ENCODE results near the gene C1S. TPM values are rescaled to one million over a fixed set of nuclear protein-coding genes. Genes with fewer than 3 reads are reported as not detected.
"Not testable (repeated sequence)": the region's sequence is repeated elsewhere in the genome, so short reads cannot be mapped to it uniquely, and the experiment has no call there.

Gene C1S
- total and polyA plus RNA-seq, 2 donors (not counting 3 experiments of a cell fraction or from before 2014, with no cell fraction given): 0.32 to 0.38 TPM

GRCh38 chr12:7107181-7107580, 46.7 kb downstream of the C1S start:
- FAIRE-seq; H4K20me1 ChIP-seq (replicated peaks; ENCODE audit: control insufficient read depth, extremely low read depth, insufficient read depth, low read length); H3K4me3 ChIP-seq (replicated peaks in 1 of 3; ENCODE audit: insufficient read depth in 1 of 3, low read depth in 1 of 3, low read length in 3 of 3); H3K9me1 ChIP-seq (replicated peaks; ENCODE audit: control insufficient read depth, extremely low read depth, insufficient read depth, low read length); H2AFZ ChIP-seq (ENCODE audit: low read depth, low read length); H3K79me2 ChIP-seq (ENCODE audit: control insufficient read depth, insufficient read depth, low read length); H3K4me1 ChIP-seq (ENCODE audit: control insufficient read depth, extremely low read depth, insufficient read depth, low read length); H3K27me3 ChIP-seq (ENCODE audit: control insufficient read depth in 2 of 2, insufficient read depth in 2 of 2, low read length in 2 of 2); H3K27ac ChIP-seq (ENCODE audit: insufficient read depth, low read depth, low read length); dilution Hi-C loops (cut with MboI; ENCODE audit: extremely low pct_ligation_motif_present, low sequenced_read_pairs); H3K9ac ChIP-seq (replicated peaks; ENCODE audit: extremely low read depth, insufficient read depth, low read length); H3K9me3 ChIP-seq (replicated peaks; ENCODE audit: control insufficient read depth, insufficient read depth, low read length); DNase-seq (ENCODE audit: low read depth, low spot score); BruUV-seq (replicated peaks); H3K36me3 ChIP-seq (ENCODE audit: control insufficient read depth in 2 of 2, extremely low read depth in 1 of 2, insufficient read depth in 2 of 2, low read length in 2 of 2); H3K4me2 ChIP-seq (ENCODE audit: insufficient read depth, low read length); POLR2A ChIA-PET: not testable (repeated sequence)
- intact Hi-C loops (cut with micrococcal nuclease): loop anchor here (5.0 kb wide), 1 partner anchor 235 kb away; the partner anchor contains the start of gene SPSB2
- CTCF ChIA-PET: interaction anchor here (2.7 to 2.8 kb wide), 3 partner anchors 38 to 238 kb away, joined by 9 to 21 read pairs (median 21); partner anchors contain the start of gene C1S

DNA sequence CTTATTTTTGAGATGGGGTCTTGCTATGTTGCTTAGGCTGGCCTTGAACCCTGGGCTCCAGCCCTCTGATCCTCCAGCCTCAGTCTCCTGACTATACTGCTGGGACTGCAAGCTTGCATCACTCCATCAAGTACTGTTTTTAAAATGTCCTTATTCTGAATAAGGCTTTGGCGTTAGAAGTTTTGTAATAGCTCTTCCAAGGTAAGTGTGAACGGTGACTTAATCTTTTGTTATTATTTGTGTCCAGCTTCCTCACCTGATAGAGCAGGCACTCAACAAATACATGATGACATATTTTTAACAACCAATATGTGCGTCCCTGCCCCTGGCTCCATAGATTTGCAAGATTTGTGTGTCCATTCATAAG, 47.1 kb downstream of the C1S start:
- Histone ChIP-seq H2AFZ (ENCODE audit: low read depth, low read length) (peak overlapping the region; percentile 92), H3K36me3 (ENCODE audit: control insufficient read depth in 2 of 2, extremely low read depth in 1 of 2, insufficient read depth in 2 of 2, low read length in 2 of 2) (no peaks in the 10 kb centered on the region), H3K27ac (ENCODE audit: insufficient read depth, low read depth, low read length) (no peak overlapping the region), H3K9ac (replicated peaks; ENCODE audit: extremely low read depth, insufficient read depth, low read length) (no peak overlapping the region), H3K4me1 (ENCODE audit: control insufficient read depth, extremely low read depth, insufficient read depth, low read length) (peaks cover 8% of the 10 kb centered on the region), H3K9me1 (replicated peaks; ENCODE audit: control insufficient read depth, extremely low read depth, insufficient read depth, low read length) (no peaks in the 10 kb centered on the region), H4K20me1 (replicated peaks; ENCODE audit: control insufficient read depth, extremely low read depth, insufficient read depth, low read length) (no peaks in the 10 kb centered on the region), H3K27me3 (ENCODE audit: control insufficient read depth in 2 of 2, insufficient read depth in 2 of 2, low read length in 2 of 2) (no peaks in the 10 kb centered on the region), H3K4me3 (replicated peaks in 1 of 3; ENCODE audit: insufficient read depth in 1 of 3, low read depth in 1 of 3, low read length in 3 of 3) (no peak overlapping the region), H3K79me2 (ENCODE audit: control insufficient read depth, insufficient read depth, low read length) (no peaks in the 10 kb centered on the region), H3K9me3 (replicated peaks; ENCODE audit: control insufficient read depth, insufficient read depth, low read length) (no peaks in the 10 kb centered on the region), H3K4me2 (ENCODE audit: insufficient read depth, low read length) (peak overlapping the region; percentile 80)
- DNase-seq (ENCODE audit: low read depth, low spot score): no peak
- dilution Hi-C loops (cut with MboI; ENCODE audit: extremely low pct_ligation_motif_present, low sequenced_read_pairs) (no loop called here), intact Hi-C loops (cut with micrococcal nuclease) (loop anchor here (2.0 to 5.0 kb wide), 4 partner anchors 15 to 235 kb away; partner anchors contain the start of genes C1R, EMG1, LPCAT3 and PHB2)
- CTCF ChIA-PET: interaction anchor here (0.8 to 6.5 kb wide), 7 partner anchors 8 to 238 kb away, joined by 5 to 73 read pairs (median 9); partner anchors contain the start of genes C12orf57, C1S, CLSTN3 and RNU7-1
- no peak for FAIRE-seq
- POLR2A ChIA-PET: no interaction called here
- BruUV-seq (replicated peaks): no TSS peak
- TF ChIP-seq EZH2 (IDR thresholded peaks at IDR 0.05; ENCODE audit: borderline replicate concordance, low read depth, low read length, severe bottlenecking) (no peak), GATA2 (IDR thresholded peaks at IDR 0.05; ENCODE audit: insufficient read depth, insufficient read length, low read depth, low read length) (no peak), POLR2AphosphoS5 (IDR thresholded peaks at IDR 0.05; ENCODE audit: insufficient read depth, low read depth, low read length) (no peak), JUN (IDR thresholded peaks at IDR 0.05; ENCODE audit: borderline replicate concordance, insufficient read depth, insufficient read length, low read depth) (no peak), POLR2A (IDR thresholded peaks at IDR 0.05; ENCODE audit: low read depth, low read length) (no peak), FOS (IDR thresholded peaks at IDR 0.05; ENCODE audit: borderline replicate concordance, insufficient read depth, low read length) (no peak)
- TF ChIP-seq, protein P1, sequence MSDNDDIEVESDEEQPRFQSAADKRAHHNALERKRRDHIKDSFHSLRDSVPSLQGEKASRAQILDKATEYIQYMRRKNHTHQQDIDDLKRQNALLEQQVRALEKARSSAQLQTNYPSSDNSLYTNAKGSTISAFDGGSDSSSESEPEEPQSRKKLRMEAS (IDR thresholded peaks at IDR 0.05; ENCODE audit: insufficient read depth, insufficient read length): no peak
- TF ChIP-seq, protein P2, sequence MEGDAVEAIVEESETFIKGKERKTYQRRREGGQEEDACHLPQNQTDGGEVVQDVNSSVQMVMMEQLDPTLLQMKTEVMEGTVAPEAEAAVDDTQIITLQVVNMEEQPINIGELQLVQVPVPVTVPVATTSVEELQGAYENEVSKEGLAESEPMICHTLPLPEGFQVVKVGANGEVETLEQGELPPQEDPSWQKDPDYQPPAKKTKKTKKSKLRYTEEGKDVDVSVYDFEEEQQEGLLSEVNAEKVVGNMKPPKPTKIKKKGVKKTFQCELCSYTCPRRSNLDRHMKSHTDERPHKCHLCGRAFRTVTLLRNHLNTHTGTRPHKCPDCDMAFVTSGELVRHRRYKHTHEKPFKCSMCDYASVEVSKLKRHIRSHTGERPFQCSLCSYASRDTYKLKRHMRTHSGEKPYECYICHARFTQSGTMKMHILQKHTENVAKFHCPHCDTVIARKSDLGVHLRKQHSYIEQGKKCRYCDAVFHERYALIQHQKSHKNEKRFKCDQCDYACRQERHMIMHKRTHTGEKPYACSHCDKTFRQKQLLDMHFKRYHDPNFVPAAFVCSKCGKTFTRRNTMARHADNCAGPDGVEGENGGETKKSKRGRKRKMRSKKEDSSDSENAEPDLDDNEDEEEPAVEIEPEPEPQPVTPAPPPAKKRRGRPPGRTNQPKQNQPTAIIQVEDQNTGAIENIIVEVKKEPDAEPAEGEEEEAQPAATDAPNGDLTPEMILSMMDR (IDR thresholded peaks at IDR 0.05; ENCODE audit: extremely low read depth in 1 of 2, insufficient read depth in 1 of 2, low read depth in 1 of 2, low read length in 2 of 2): no peak

Measured in endothelial cell of umbilical vein (primary cell).